K562 (cell line): ENCODE results near the gene USP48. TPM values are rescaled to one million over a fixed set of nuclear protein-coding genes. Genes with fewer than 3 reads are reported as not detected.
A peak's percentile ranks its signal among the peaks of the same experiment; 100 is the strongest.

Experiments used
- ATAC-seq: fragments of 200-7000 bp; cut with Tn5 transposase; 3 replicates; pipeline ENCODE4 v1.9.1; 2020; ENCODE audit warnings: moderate library complexity
- BruUV-seq: library from RNA; stranded (reverse); fragments of 400-500 nt; replicated peaks from 2 replicates; lab custom pipeline; 2021; lab: Mats Ljungman, UMichigan
- CTCF ChIA-PET: fragments of 300-600 bp; formaldehyde crosslinking; extraction: SDS; loops from one replicate; lab custom pipeline; 2021; ENCODE audit warnings: low intra/inter-chr PET ratio; lab: Yijun Ruan, JAX
- POLR2A ChIA-PET: fragments of 300-600, 350-650 bp; sonication (Branson Sonifier 250); formaldehyde crosslinking; extraction: SDS; loops from one replicate; lab custom pipeline; 2021; ENCODE audit warnings: antibody characterized with exemption, inconsistent platforms; lab: Yijun Ruan, JAX
- DNase-seq, 4 experiments: peaks; one replicate each; pipeline versions ENCODE4 v3.0.0 to v3.0.0-alpha.2; 2011 to 2018; ENCODE audit warnings: low spot score in 3 of 4, mixed read lengths in 3 of 4; ENCODE audit errors: extremely low read depth in 1 of 4
- FAIRE-seq: peaks from 2 replicates; lab custom pipeline; 2011; peaks lifted over from hg19 to GRCh38; lab: Jason Lieb, UNC
- H2AFZ ChIP-seq: 2 replicates; pipeline ENCODE4 v1.6.0; 2011; ENCODE audit warnings: low read depth, low read length, control low read depth, inconsistent platforms
- H3K27ac ChIP-seq: fragments of 200-600 bp; 3 replicates; pipeline ENCODE4 v1.8.0; 2011; ENCODE audit warnings: low read depth, mild to moderate bottlenecking, control low read depth, inconsistent platforms, low read length, moderate library complexity, mixed read lengths; ENCODE audit errors: extremely low read depth
- H3K27me3 ChIP-seq, 2 experiments: fragments of 300-600 bp in 1 of 2; 2 replicates in 1 of 2; 3 replicates in 1 of 2; pipeline versions ENCODE4 v1.6.0 to v1.8.0; 2011; ENCODE audit warnings: inconsistent platforms in 2 of 2, low read length in 2 of 2, mild to moderate bottlenecking in 1 of 2, mixed read lengths in 1 of 2, moderate library complexity in 1 of 2; ENCODE audit not compliant: control insufficient read depth in 2 of 2, insufficient read depth in 2 of 2
- H3K36me3 ChIP-seq: fragments of 300-600 bp; 3 replicates; pipeline ENCODE4 v1.8.0; 2011; ENCODE audit warnings: mild to moderate bottlenecking, low read length, inconsistent platforms; ENCODE audit not compliant: control insufficient read depth, insufficient read depth
- H3K4me1 ChIP-seq, 2 experiments: fragments of 200-600 bp in 1 of 2; replicated peaks in 1 of 2; 2 replicates in 1 of 2; 3 replicates in 1 of 2; pipeline versions ENCODE4 v1.5.1 to v1.8.0; 2011; ENCODE audit warnings: inconsistent platforms in 2 of 2, low read length in 2 of 2, mild to moderate bottlenecking in 1 of 2, mixed read lengths in 1 of 2, moderate library complexity in 1 of 2; ENCODE audit not compliant: control insufficient read depth in 2 of 2, insufficient read depth in 2 of 2
- H3K4me2 ChIP-seq: 2 replicates; pipeline ENCODE4 v1.6.1; 2011; ENCODE audit warnings: low read length, control low read depth, inconsistent platforms, mixed read lengths; ENCODE audit not compliant: insufficient read depth
- H3K4me3 ChIP-seq: fragments of 200-600 bp; sonication (generic), shearing (Covaris generic); 2 replicates; pipeline ENCODE4 v1.5.1; 2016; ENCODE audit warnings: control low read depth, inconsistent platforms
- H3K79me2 ChIP-seq: fragments of 200-600 bp; 3 replicates; pipeline ENCODE4 v1.8.0; 2011; ENCODE audit warnings: low read length, inconsistent platforms; ENCODE audit not compliant: control insufficient read depth, insufficient read depth
- H3K9ac ChIP-seq, 2 experiments: 2 replicates each; pipeline versions ENCODE4 v1.6.0 to v1.6.1; 2011; ENCODE audit warnings: low read depth in 2 of 2, low read length in 2 of 2, control low read depth in 1 of 2, inconsistent platforms in 1 of 2, mild to moderate bottlenecking in 1 of 2, mixed read lengths in 1 of 2; ENCODE audit not compliant: insufficient read depth in 1 of 2
- H3K9me1 ChIP-seq: one replicate; pipeline ENCODE4 v1.6.0; 2011; ENCODE audit warnings: inconsistent platforms, mild to moderate bottlenecking, low read length, moderate library complexity; ENCODE audit not compliant: control insufficient read depth, insufficient read depth
- H3K9me3 ChIP-seq: replicated peaks from 2 replicates; pipeline ENCODE4 v1.5.1; 2011; ENCODE audit warnings: low read depth, low read length, inconsistent platforms; ENCODE audit not compliant: control insufficient read depth, insufficient read depth
- H4K20me1 ChIP-seq: replicated peaks from 2 replicates; pipeline ENCODE4 v1.6.1; 2011; ENCODE audit warnings: low read length, inconsistent platforms, mixed read lengths; ENCODE audit not compliant: control insufficient read depth, insufficient read depth
- ARID2 ChIP-seq: fragments of 450-650 bp; IDR thresholded peaks from 2 replicates; pipeline ENCODE4 v1.6.1; 2017; ENCODE audit warnings: antibody characterized with exemption, mild to moderate bottlenecking
- CBX1 ChIP-seq: sonication (generic); IDR thresholded peaks from 2 replicates; pipeline ENCODE4 v1.6.1; 2016; ENCODE audit warnings: antibody characterized with exemption, low read depth, mild to moderate bottlenecking
- CBX5 ChIP-seq: IDR thresholded peaks from 2 replicates; pipeline ENCODE4 v1.6.1; 2014; ENCODE audit warnings: low read depth, borderline replicate concordance
- GTF2A2 ChIP-seq: IDR thresholded peaks from 2 replicates; pipeline ENCODE4 v1.6.1; 2016; ENCODE audit warnings: mild to moderate bottlenecking, missing genetic modification characterization, missing compliant biosample characterization
- HDAC1 ChIP-seq, 2 experiments: fragments of 450-650 bp; IDR thresholded peaks; 2 replicates each; pipeline ENCODE4 v1.6.1; 2016 to 2017; ENCODE audit warnings: inconsistent platforms in 1 of 2, mild to moderate bottlenecking in 1 of 2, moderate library complexity in 1 of 2
- NR3C1 ChIP-seq: sonication (generic); formaldehyde crosslinking; IDR thresholded peaks from 2 replicates; pipeline ENCODE4 v1.8.1; 2022; ENCODE audit warnings: missing genetic modification reagents
- RBBP5 ChIP-seq: fragments of 200-600 bp; sonication (generic); IDR thresholded peaks from 2 replicates; pipeline ENCODE4 v1.6.1; 2012; ENCODE audit warnings: borderline replicate concordance, mild to moderate bottlenecking, low read length, control low read depth, inconsistent platforms; ENCODE audit not compliant: insufficient read depth, poor library complexity, severe bottlenecking
- SPI1 ChIP-seq: IDR thresholded peaks from 2 replicates; pipeline ENCODE4 v1.6.1; 2011; ENCODE audit warnings: low read depth, low read length, control low read depth, borderline replicate concordance
- STAT5B ChIP-seq: fragments of 250-450 bp; sonication (Bioruptor Pico); IDR thresholded peaks from 2 replicates; pipeline ENCODE4 v1.8.0; 2021; ENCODE audit warnings: mild to moderate bottlenecking, inconsistent platforms
- TAL1 ChIP-seq: fragments of 450-650 bp; IDR thresholded peaks from 2 replicates; pipeline ENCODE4 v1.6.1; 2016; ENCODE audit warnings: mild to moderate bottlenecking
- TRIM24 ChIP-seq, 2 experiments: fragments of 450-650 bp; IDR thresholded peaks; 2 replicates each; pipeline ENCODE4 v1.6.1; 2016
- ZFP36 ChIP-seq: fragments of 150-350 bp; IDR thresholded peaks from 2 replicates; pipeline ENCODE4 v1.6.1; 2018; ENCODE audit warnings: low read length, low read depth; ENCODE audit not compliant: partially characterized antibody
- ZNF316 ChIP-seq: fragments of 450-650 bp; IDR thresholded peaks from 2 replicates; pipeline ENCODE4 v1.6.1; 2016
- ZNF766 ChIP-seq: fragments of 200-800 bp; sonication (Bioruptor generic); conservative IDR thresholded peaks from 2 replicates; pipeline ENCODE4 v1.6.1; 2016; ENCODE audit warnings: missing genetic modification characterization, missing compliant biosample characterization
- WGBS: fragments of 100-300 bp; shearing (Covaris generic); methylation state at CpG from one replicate; pipeline ENCODE4 v1.1.6; 2016; ENCODE audit warnings: low coverage, mixed read lengths; ENCODE audit not compliant: insufficient coverage; ENCODE audit errors: missing lambda C conversion rate; 5-methylcytosine and 5-hydroxymethylcytosine counted together
- in situ Hi-C: fragments of 300-500 bp; cut with MboI; formaldehyde crosslinking; loops from 4 replicates; pipeline ENCODE4 v1.15.0; 2018; ENCODE audit warnings: inconsistent platforms, mixed read lengths
- intact Hi-C: fragments of 100-400 bp; cut with micrococcal nuclease; formaldehyde crosslinking; loops from 2 replicates; pipeline ENCODE4 v1.14.2; 2022
- polyA plus RNA-seq, 8 experiments: library from polyadenylated mRNA; depleted of rRNA in 4 of 8; stranded (reverse) in 5 of 8; unstranded in 3 of 8; fragments of >200 nt; fragmentation: Nextera tagmentation in 2 of 8; fragmentation: Illumina TruSeq in 1 of 8; extraction: Ambion mirVana in 2 of 8; extraction: Trizol in 1 of 8; gene quantifications; 2 replicates each; pipeline versions ENCODE4 v1.2.1 to v1.2.3, GENCODE V29; 2011 to 2014; ENCODE audit warnings: inconsistent platforms in 1 of 8, missing spikeins in 1 of 8
- total RNA-seq, 7 experiments: library from RNA; depleted of rRNA in 6 of 7; stranded (reverse); fragments of >200 nt in 6 of 7; fragmentation: Illumina TruSeq in 2 of 7; extraction: Trizol in 2 of 7; gene quantifications; 2 replicates each; pipeline versions ENCODE4 v1.2.1 to v1.2.3, GENCODE V29; 2011 to 2021; ENCODE audit warnings: low replicate concordance in 1 of 7
- TF ChIP-seq, protein P1 (sequence below), 2 experiments: fragments of 250-450 bp in 1 of 2; fragments of 450-650 bp in 1 of 2; sonication (Bioruptor Pico) in 1 of 2; IDR thresholded peaks; 2 replicates each; pipeline versions ENCODE4 v1.6.1 to v1.8.0; 2016 to 2021; ENCODE audit warnings: mild to moderate bottlenecking in 2 of 2, moderate library complexity in 2 of 2, missing compliant biosample characterization in 1 of 2, missing genetic modification characterization in 1 of 2
- TF ChIP-seq, protein P2 (sequence below): sonication (generic); formaldehyde crosslinking; IDR thresholded peaks from 2 replicates; pipeline ENCODE4 v1.8.1; 2023; ENCODE audit warnings: mild to moderate bottlenecking, missing genetic modification reagents
- TF ChIP-seq, protein P3 (sequence below): IDR thresholded peaks from 2 replicates; pipeline ENCODE4 v1.6.1; 2011; ENCODE audit warnings: borderline replicate concordance, low read depth, mild to moderate bottlenecking, moderate library complexity, low read length; ENCODE audit not compliant: insufficient read depth, poor library complexity, severe bottlenecking
- TF ChIP-seq, protein P4 (sequence below): sonication (generic); formaldehyde crosslinking; IDR thresholded peaks from 2 replicates; pipeline ENCODE4 v1.8.0; 2022; ENCODE audit warnings: mild to moderate bottlenecking, missing genetic modification reagents

Gene USP48
- total and polyA plus RNA-seq, 9 of the 15 experiments (the other 6 are each of a cell fraction or from before 2014, with no cell fraction given) = 23.3 to 123 (median 106) TPM

DNA sequence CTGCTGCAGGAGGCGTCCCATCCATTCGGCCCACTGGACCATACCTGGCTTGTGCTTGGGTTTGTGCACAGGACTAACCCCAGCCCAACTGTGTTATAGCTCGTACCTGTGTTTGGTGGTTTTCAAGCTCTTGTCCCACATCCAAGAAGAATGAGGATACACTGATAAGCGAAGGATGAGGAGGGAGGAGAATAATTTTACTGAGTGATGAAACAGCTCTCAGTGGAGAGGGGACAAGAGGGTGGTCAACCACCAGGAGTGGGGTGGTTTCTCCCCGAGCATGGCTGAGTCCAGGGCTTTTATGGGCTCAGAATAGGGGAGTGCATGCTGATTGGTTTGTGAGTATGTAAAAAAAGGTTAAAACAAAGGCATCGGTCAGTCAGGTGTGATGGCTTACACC lies 12.1 kb upstream of the USP48 start:
- ChIA-PET POLR2A (interaction anchor here (1.1 to 1.9 kb wide), 3 partner anchors 10 to 13 kb away, joined by 4 to 7 read pairs (median 6); no protein-coding TSS in a partner anchor), CTCF (no interaction called here)
- Histone ChIP-seq H3K4me3 (no peak overlapping the region), H3K9me3 (peaks cover 12% of the 10 kb centered on the region), H2AFZ (peak overlapping the region; percentile 53; the same call in 1 of the 2 replicates), H3K27me3 (no peaks in the 10 kb centered on the region), H3K9me1 (no peaks in the 10 kb centered on the region), H3K27ac (0 out of 3 replicates have a peak overlapping the region, but pooled peaks have one; percentile 45), H3K9ac (no peak overlapping the region), H3K4me1 (peaks cover 7 to 18% of the 10 kb centered on the region in 2 experiments), H3K36me3 (no peaks in the 10 kb centered on the region; the same call in 2 of the 3 replicates), H3K4me2 (no peak overlapping the region), H3K79me2 (no peaks in the 10 kb centered on the region), H4K20me1 (no peaks in the 10 kb centered on the region)
- intact Hi-C loops = no loop called here
- in situ Hi-C loops = no loop called here
- FAIRE-seq (no peak), DNase-seq (peak in 1 of 4 experiments; percentile 26), ATAC-seq (no peak)
- WGBS = 79% methylated on average over 6 of the region's 6 CpGs
- BruUV-seq = no TSS peak
- 0 out of 4 replicates have a peak, but pooled peaks of 1 of the 2 experiments have one; percentile 24 for TF ChIP-seq HDAC1 (IDR thresholded peaks at IDR 0.05)
- peak; percentile 58 to 84; a peak in 3 of 4 replicates for TF ChIP-seq TRIM24 (IDR thresholded peaks at IDR 0.05)
- TF ChIP-seq NR3C1 (CRISPR knock-in tag) = no peak
- no peak for TF ChIP-seq GTF2A2 (tag)
- TF ChIP-seq, protein P1, sequence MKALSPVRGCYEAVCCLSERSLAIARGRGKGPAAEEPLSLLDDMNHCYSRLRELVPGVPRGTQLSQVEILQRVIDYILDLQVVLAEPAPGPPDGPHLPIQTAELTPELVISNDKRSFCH (CRISPR knock-in tag; IDR thresholded peaks at IDR 0.05) = no peak
- TF ChIP-seq, protein P1 (tag; IDR thresholded peaks at IDR 0.05) = no peak
- TF ChIP-seq, protein P2, sequence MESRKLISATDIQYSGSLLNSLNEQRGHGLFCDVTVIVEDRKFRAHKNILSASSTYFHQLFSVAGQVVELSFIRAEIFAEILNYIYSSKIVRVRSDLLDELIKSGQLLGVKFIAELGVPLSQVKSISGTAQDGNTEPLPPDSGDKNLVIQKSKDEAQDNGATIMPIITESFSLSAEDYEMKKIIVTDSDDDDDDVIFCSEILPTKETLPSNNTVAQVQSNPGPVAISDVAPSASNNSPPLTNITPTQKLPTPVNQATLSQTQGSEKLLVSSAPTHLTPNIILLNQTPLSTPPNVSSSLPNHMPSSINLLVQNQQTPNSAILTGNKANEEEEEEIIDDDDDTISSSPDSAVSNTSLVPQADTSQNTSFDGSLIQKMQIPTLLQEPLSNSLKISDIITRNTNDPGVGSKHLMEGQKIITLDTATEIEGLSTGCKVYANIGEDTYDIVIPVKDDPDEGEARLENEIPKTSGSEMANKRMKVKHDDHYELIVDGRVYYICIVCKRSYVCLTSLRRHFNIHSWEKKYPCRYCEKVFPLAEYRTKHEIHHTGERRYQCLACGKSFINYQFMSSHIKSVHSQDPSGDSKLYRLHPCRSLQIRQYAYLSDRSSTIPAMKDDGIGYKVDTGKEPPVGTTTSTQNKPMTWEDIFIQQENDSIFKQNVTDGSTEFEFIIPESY = no peak
- no peak for TF ChIP-seq RBBP5
- 0 out of 2 replicates have a peak, but pooled peaks have one; percentile 35 for TF ChIP-seq ZNF766 (CRISPR knock-in tag)
- no peak for TF ChIP-seq TAL1
- TF ChIP-seq, protein P3, sequence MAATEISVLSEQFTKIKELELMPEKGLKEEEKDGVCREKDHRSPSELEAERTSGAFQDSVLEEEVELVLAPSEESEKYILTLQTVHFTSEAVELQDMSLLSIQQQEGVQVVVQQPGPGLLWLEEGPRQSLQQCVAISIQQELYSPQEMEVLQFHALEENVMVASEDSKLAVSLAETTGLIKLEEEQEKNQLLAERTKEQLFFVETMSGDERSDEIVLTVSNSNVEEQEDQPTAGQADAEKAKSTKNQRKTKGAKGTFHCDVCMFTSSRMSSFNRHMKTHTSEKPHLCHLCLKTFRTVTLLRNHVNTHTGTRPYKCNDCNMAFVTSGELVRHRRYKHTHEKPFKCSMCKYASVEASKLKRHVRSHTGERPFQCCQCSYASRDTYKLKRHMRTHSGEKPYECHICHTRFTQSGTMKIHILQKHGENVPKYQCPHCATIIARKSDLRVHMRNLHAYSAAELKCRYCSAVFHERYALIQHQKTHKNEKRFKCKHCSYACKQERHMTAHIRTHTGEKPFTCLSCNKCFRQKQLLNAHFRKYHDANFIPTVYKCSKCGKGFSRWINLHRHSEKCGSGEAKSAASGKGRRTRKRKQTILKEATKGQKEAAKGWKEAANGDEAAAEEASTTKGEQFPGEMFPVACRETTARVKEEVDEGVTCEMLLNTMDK = no peak
- TF ChIP-seq SPI1 = no peak
- TF ChIP-seq, protein P4, sequence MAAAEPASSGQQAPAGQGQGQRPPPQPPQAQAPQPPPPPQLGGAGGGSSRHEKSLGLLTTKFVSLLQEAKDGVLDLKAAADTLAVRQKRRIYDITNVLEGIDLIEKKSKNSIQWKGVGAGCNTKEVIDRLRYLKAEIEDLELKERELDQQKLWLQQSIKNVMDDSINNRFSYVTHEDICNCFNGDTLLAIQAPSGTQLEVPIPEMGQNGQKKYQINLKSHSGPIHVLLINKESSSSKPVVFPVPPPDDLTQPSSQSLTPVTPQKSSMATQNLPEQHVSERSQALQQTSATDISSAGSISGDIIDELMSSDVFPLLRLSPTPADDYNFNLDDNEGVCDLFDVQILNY (CRISPR knock-in tag) = no peak
- TF ChIP-seq ARID2 = no peak
- TF ChIP-seq STAT5B (CRISPR knock-in tag) = no peak
- TF ChIP-seq CBX5 = peak; percentile 80; the same call in 1 of the 2 replicates
- TF ChIP-seq ZNF316 = no peak
- TF ChIP-seq CBX1 = peak; percentile 91; the same call in 1 of the 2 replicates
- TF ChIP-seq ZFP36 = peak; percentile 67
